Progenitor cell of endocrine pancreas (in vitro differentiated cells): ENCODE results near the gene UROC1. TPM values are rescaled to one million over a fixed set of nuclear protein-coding genes. Genes with fewer than 3 reads are reported as not detected.
A peak's percentile ranks its signal among the peaks of the same experiment; 100 is the strongest.

Experiments
- DNase-seq: peaks from one replicate; pipeline ENCODE4 v3.0.0; 2021; ENCODE audit warnings: low spot score; ENCODE audit not compliant: unreplicated experiment
- H3K27ac Mint-ChIP-seq: 2 replicates; pipeline ENCODE4 v1.8.0; 2021; ENCODE audit warnings: mild to moderate bottlenecking, moderate library complexity, mixed read lengths
- H3K27me3 Mint-ChIP-seq: 2 replicates; pipeline ENCODE4 v1.8.0; 2021; ENCODE audit warnings: mixed read lengths
- H3K36me3 Mint-ChIP-seq: 2 replicates; pipeline ENCODE4 v1.8.0; 2022; ENCODE audit warnings: mixed read lengths; ENCODE audit not compliant: insufficient read depth
- H3K4me1 Mint-ChIP-seq: 2 replicates; pipeline ENCODE4 v1.8.0; 2021; ENCODE audit warnings: low read depth, mixed read lengths
- H3K4me3 Mint-ChIP-seq: 2 replicates; pipeline ENCODE4 v1.8.0; 2021; ENCODE audit warnings: low read depth, mild to moderate bottlenecking, moderate library complexity, mixed read lengths
- H3K9me3 Mint-ChIP-seq: 2 replicates; pipeline ENCODE4 v1.8.0; 2021; ENCODE audit warnings: low read depth, mixed read lengths
- CTCF ChIP-seq: fragments of 200-600 bp; sonication (generic); IDR thresholded peaks from one replicate; pipeline ENCODE4 v1.5.0; 2021; ENCODE audit warnings: antibody characterized with exemption, mild to moderate bottlenecking; ENCODE audit not compliant: unreplicated experiment
- total RNA-seq: library from RNA; stranded (reverse); gene quantifications from 2 replicates; pipeline ENCODE4 v1.2.1, GENCODE V29; 2021

UROC1 gene
- total RNA-seq, 1 donor from 2014 or later: not detected

GRCh38 chr3:126478581-126479310 is 38.8 kb downstream of the UROC1 start:
- no peak for TF ChIP-seq CTCF
- no peak for DNase-seq
- H3K36me3 Mint-ChIP-seq: no peaks in the 10 kb centered on the region
- H3K27ac Mint-ChIP-seq: no peak overlapping the region
- no peak overlapping the region for H3K4me3 Mint-ChIP-seq
- H3K9me3 Mint-ChIP-seq: no peaks in the 10 kb centered on the region
- H3K4me1 Mint-ChIP-seq: peaks cover 11% of the 10 kb centered on the region
- peaks cover 7% of the 10 kb centered on the region for H3K27me3 Mint-ChIP-seq

- Mint-ChIP-seq H3K27me3 (peaks cover 7% of the 10 kb centered on the region), H3K4me3 (peak overlapping the region; percentile 85), H3K4me1 (peaks cover 27% of the 10 kb centered on the region), H3K9me3 (no peaks in the 10 kb centered on the region), H3K36me3 (peaks cover 7% of the 10 kb centered on the region), H3K27ac (peak overlapping the region; percentile 49)
- TF ChIP-seq CTCF: no peak
- no peak for DNase-seq
Observed at GRCh38 chr3:126477061-126477380, 40.6 kb downstream of the UROC1 start.

GRCh38 chr3:126476166-126477060 is 41.2 kb downstream of the UROC1 start:
- TF ChIP-seq CTCF: no peak
- Mint-ChIP-seq H3K4me3 (peak overlapping the region; percentile 85), H3K27me3 (peaks cover 7% of the 10 kb centered on the region), H3K9me3 (no peaks in the 10 kb centered on the region), H3K36me3 (peaks cover 7% of the 10 kb centered on the region), H3K4me1 (peaks cover 30% of the 10 kb centered on the region), H3K27ac (peak overlapping the region; percentile 65)
- DNase-seq: peak; percentile 43

GRCh38 chr3:126475413-126476114 is 42.0 kb downstream of the UROC1 start, which contains the start of gene ZXDC:
ZXDC (minus strand) TSS chr3:126475891; CDS start chr3:126475865, 26 bp downstream.
- DNase-seq: peak; percentile 92
- Mint-ChIP-seq H3K4me3 (peak within 1 kb of the TSS; percentile 85), H3K9me3 (no peaks in the 10 kb centered on the region), H3K4me1 (peaks cover 32% of the 10 kb centered on the region), H3K27me3 (peaks cover 6% of the 10 kb centered on the region), H3K27ac (peak within 1 kb of the TSS; percentile 94), H3K36me3 (peaks cover 12% of the 10 kb centered on the region)
- peak; percentile 49 for TF ChIP-seq CTCF
